Measurements from ENCODE around the gene CTRB2. TPM values are rescaled to one million over a fixed set of nuclear protein-coding genes. Genes with fewer than 3 reads are reported as not detected.

CTRB2 gene
- polyA plus RNA-seq, 1 of the 3 experiments (the other 2 are of a cell fraction): not detected

DNA sequence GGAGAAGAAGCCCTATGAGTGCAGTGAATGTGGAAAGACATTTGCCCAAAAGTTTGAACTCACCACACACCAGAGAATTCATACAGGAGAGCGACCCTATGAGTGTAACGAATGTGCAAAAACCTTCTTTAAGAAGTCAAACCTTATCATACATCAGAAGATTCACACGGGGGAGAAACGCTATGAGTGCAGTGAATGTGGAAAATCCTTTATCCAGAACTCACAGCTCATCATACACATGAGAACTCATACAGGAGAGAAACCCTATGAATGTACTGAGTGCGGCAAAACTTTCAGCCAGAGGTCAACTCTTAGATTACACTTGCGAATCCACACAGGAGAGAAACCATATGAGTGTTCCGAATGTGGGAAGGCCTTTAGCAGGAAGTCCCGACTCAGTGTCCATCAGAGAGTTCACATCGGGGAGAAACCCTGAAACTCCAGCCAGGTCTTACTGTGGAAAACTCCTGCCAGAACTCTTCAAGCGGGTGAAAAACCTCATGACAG, 37.0 kb downstream of the CTRB2 start:
- Histone ChIP-seq H4K20me1 (ENCODE audit: insufficient read depth) (no peaks in the 10 kb centered on the region), H3K27me3 (ENCODE audit: insufficient read depth) (no peaks in the 10 kb centered on the region), H2AFZ (ENCODE audit: low read depth) (no peak overlapping the region), H3K9me2 (no peaks in the 10 kb centered on the region), H3K36me3 (replicated peaks in 1 of 2; ENCODE audit: control insufficient read depth in 1 of 2, insufficient read depth in 2 of 2, low read length in 1 of 2) (peaks cover 43 to 72% of the 10 kb centered on the region in 2 experiments), H3K27ac (ENCODE audit: low read depth in 2 of 2, low read length in 1 of 2) (no peak overlapping the region), H3K79me2 (ENCODE audit: insufficient read depth) (no peaks in the 10 kb centered on the region), H3K9ac (no peak overlapping the region), H3K4me1 (ENCODE audit: control insufficient read depth in 1 of 2, insufficient read depth in 2 of 2, low read depth in 1 of 2, low read length in 1 of 2) (no peaks in the 10 kb centered on the region), H3F3A (replicated peaks; ENCODE audit: insufficient read depth) (peaks cover 9% of the 10 kb centered on the region), H3K4me3 (ENCODE audit: low read depth in 2 of 2, low read length in 1 of 2) (peak overlapping the region in 1 of 2 experiments; percentile 12; a peak in 1 of 4 replicates), H3K9me3 (peaks cover 32% of the 10 kb centered on the region), H3K4me2 (no peak overlapping the region)
- 99% methylated on average over 10 of the region's 10 CpGs for WGBS (ENCODE audit: low lambda C conversion rate)
- CTCF ChIA-PET: interaction anchor here (1.7 kb wide), 1 partner anchor 29 kb away, joined by 6 read pairs; no protein-coding TSS in a partner anchor
- no peak for TF ChIP-seq CHD2 (IDR thresholded peaks at IDR 0.05; ENCODE audit: low read length, partially characterized antibody)
- TF ChIP-seq TCF12 (IDR thresholded peaks at IDR 0.05): no peak
- TF ChIP-seq RCOR1 (IDR thresholded peaks at IDR 0.05; ENCODE audit: low read length): no peak
- TF ChIP-seq, protein P1, sequence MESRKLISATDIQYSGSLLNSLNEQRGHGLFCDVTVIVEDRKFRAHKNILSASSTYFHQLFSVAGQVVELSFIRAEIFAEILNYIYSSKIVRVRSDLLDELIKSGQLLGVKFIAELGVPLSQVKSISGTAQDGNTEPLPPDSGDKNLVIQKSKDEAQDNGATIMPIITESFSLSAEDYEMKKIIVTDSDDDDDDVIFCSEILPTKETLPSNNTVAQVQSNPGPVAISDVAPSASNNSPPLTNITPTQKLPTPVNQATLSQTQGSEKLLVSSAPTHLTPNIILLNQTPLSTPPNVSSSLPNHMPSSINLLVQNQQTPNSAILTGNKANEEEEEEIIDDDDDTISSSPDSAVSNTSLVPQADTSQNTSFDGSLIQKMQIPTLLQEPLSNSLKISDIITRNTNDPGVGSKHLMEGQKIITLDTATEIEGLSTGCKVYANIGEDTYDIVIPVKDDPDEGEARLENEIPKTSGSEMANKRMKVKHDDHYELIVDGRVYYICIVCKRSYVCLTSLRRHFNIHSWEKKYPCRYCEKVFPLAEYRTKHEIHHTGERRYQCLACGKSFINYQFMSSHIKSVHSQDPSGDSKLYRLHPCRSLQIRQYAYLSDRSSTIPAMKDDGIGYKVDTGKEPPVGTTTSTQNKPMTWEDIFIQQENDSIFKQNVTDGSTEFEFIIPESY (IDR thresholded peaks at IDR 0.05; ENCODE audit: borderline replicate concordance, low read depth): no peak
- no peak for TF ChIP-seq MXI1 (IDR thresholded peaks at IDR 0.05; ENCODE audit: low read depth, low read length)
- POLR2A ChIA-PET: no interaction called here
- no peak for DNase-seq

GRCh38 chr16:75160386-75160785, 46.6 kb downstream of the CTRB2 start:
- no peak overlapping the region for H3K4me3 ChIP-seq (ENCODE audit: low read depth in 2 of 2, low read length in 1 of 2)
- POLR2A ChIA-PET: no interaction called here
- H3K4me2 ChIP-seq: no peak overlapping the region
- no peak overlapping the region for H3K27ac ChIP-seq (ENCODE audit: low read depth in 2 of 2, low read length in 1 of 2)
- H2AFZ ChIP-seq (ENCODE audit: low read depth): no peak overlapping the region
- no peak for DNase-seq
- H3K79me2 ChIP-seq (ENCODE audit: insufficient read depth): peaks cover 4% of the 10 kb centered on the region; the same call in 1 of the 2 replicates
- H3K9me3 ChIP-seq: peaks cover 11% of the 10 kb centered on the region
- 92% methylated on average over 1 of the region's 1 CpG for WGBS (ENCODE audit: low lambda C conversion rate)
- no peak overlapping the region for H3K9ac ChIP-seq
- H3K9me2 ChIP-seq: no peaks in the 10 kb centered on the region
- CTCF ChIA-PET: no interaction called here
- no peaks in the 10 kb centered on the region for H3K27me3 ChIP-seq (ENCODE audit: insufficient read depth)
- H4K20me1 ChIP-seq (ENCODE audit: insufficient read depth): no peaks in the 10 kb centered on the region
- H3F3A ChIP-seq (replicated peaks; ENCODE audit: insufficient read depth): peaks cover 9% of the 10 kb centered on the region
- H3K4me1 ChIP-seq (ENCODE audit: control insufficient read depth in 1 of 2, insufficient read depth in 2 of 2, low read depth in 1 of 2, low read length in 1 of 2): no peaks in the 10 kb centered on the region
- TF ChIP-seq ELF1 (IDR thresholded peaks at IDR 0.05) (no peak), TAF1 (IDR thresholded peaks at IDR 0.05; ENCODE audit: borderline replicate concordance, low read depth, low read length) (no peak), CHD2 (IDR thresholded peaks at IDR 0.05; ENCODE audit: low read length, partially characterized antibody) (no peak), FOXJ3 (CRISPR knock-in tag; IDR thresholded peaks at IDR 0.05) (no peak), RAD21 (IDR thresholded peaks at IDR 0.05; ENCODE audit: low read length) (no peak), EP300 (IDR thresholded peaks at IDR 0.05; ENCODE audit: borderline replicate concordance in 1 of 2, low read depth in 1 of 2, low read length in 1 of 2) (no peak), FOXM1 (IDR thresholded peaks at IDR 0.05; ENCODE audit: low read depth) (no peak), YY1 (IDR thresholded peaks at IDR 0.05; ENCODE audit: low read depth) (no peak), NFIC (IDR thresholded peaks at IDR 0.05; ENCODE audit: borderline replicate concordance) (no peak), MEF2A (IDR thresholded peaks at IDR 0.05; ENCODE audit: borderline replicate concordance, low read depth) (no peak), GABPA (IDR thresholded peaks at IDR 0.05; ENCODE audit: low read depth) (no peak), PBX3 (IDR thresholded peaks at IDR 0.05) (no peak), NRF1 (IDR thresholded peaks at IDR 0.05; ENCODE audit: low read depth, low read length) (no peak), MXI1 (IDR thresholded peaks at IDR 0.05; ENCODE audit: low read depth, low read length) (no peak), FOSL2 (IDR thresholded peaks at IDR 0.05; ENCODE audit: borderline replicate concordance, low read depth) (no peak)
- TF ChIP-seq, protein P2, sequence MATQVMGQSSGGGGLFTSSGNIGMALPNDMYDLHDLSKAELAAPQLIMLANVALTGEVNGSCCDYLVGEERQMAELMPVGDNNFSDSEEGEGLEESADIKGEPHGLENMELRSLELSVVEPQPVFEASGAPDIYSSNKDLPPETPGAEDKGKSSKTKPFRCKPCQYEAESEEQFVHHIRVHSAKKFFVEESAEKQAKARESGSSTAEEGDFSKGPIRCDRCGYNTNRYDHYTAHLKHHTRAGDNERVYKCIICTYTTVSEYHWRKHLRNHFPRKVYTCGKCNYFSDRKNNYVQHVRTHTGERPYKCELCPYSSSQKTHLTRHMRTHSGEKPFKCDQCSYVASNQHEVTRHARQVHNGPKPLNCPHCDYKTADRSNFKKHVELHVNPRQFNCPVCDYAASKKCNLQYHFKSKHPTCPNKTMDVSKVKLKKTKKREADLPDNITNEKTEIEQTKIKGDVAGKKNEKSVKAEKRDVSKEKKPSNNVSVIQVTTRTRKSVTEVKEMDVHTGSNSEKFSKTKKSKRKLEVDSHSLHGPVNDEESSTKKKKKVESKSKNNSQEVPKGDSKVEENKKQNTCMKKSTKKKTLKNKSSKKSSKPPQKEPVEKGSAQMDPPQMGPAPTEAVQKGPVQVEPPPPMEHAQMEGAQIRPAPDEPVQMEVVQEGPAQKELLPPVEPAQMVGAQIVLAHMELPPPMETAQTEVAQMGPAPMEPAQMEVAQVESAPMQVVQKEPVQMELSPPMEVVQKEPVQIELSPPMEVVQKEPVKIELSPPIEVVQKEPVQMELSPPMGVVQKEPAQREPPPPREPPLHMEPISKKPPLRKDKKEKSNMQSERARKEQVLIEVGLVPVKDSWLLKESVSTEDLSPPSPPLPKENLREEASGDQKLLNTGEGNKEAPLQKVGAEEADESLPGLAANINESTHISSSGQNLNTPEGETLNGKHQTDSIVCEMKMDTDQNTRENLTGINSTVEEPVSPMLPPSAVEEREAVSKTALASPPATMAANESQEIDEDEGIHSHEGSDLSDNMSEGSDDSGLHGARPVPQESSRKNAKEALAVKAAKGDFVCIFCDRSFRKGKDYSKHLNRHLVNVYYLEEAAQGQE (IDR thresholded peaks at IDR 0.05; ENCODE audit: low read depth, low read length): no peak
- H3K36me3 ChIP-seq (replicated peaks in 1 of 2; ENCODE audit: control insufficient read depth in 1 of 2, insufficient read depth in 2 of 2, low read length in 1 of 2): peaks cover 5 to 51% of the 10 kb centered on the region in 2 experiments

All from SK-N-SH (cell line).